Measurements from ENCODE around the gene AASS.

DNA sequence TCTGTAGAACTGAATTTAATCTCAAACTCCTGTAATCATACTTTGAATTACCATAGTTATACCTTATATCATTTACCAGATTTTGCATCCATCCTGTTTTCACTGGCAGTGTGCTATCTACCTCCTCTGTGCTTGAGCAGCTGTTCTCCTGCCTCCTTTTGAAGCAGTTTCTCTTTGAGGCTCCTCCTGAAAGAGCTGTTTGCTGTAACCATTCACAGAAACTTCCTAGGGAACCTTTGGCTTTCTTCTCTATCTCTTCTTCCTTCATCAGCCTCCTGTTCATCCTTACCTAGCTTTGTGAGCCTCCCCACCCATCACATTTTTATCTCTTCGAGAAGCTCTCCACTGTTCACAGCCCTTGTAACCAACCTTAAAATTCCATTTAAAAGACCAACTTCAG, 108.2 kb downstream of the AASS start:
- TF ChIP-seq CTCF (conservative IDR thresholded peaks at IDR 0.05; ENCODE audit: low read length) (no peak), EZH2phosphoT487 (IDR thresholded peaks at IDR 0.05; ENCODE audit: borderline replicate concordance, low read depth, low read length) (no peak)
